HL-60 (cell line): Measurements from ENCODE around the gene PLA2G2E.

ENCODE experiments used
- DNase-seq, 2 experiments: peaks; one replicate each; pipeline ENCODE4 v3.0.0-alpha.2; 2010 to 2020; ENCODE audit warnings: low read depth in 1 of 2, low spot score in 1 of 2
- H3K27ac ChIP-seq: fragments of 250-450 bp; sonication (Bioruptor Pico); replicated peaks from 2 replicates; pipeline ENCODE4 v1.5.1; 2020; ENCODE audit warnings: mild to moderate bottlenecking, moderate library complexity
- H3K27me3 ChIP-seq: fragments of 250-450 bp; sonication (Bioruptor Pico); 2 replicates; pipeline ENCODE4 v1.5.1; 2021; ENCODE audit warnings: mild to moderate bottlenecking, moderate library complexity; ENCODE audit not compliant: insufficient read depth, poor library complexity, severe bottlenecking
- H3K4me3 ChIP-seq: replicated peaks from 2 replicates; pipeline ENCODE4 v1.5.1; 2011; ENCODE audit warnings: mild to moderate bottlenecking, control low read depth, low read length; ENCODE audit not compliant: insufficient read depth
- GABPA ChIP-seq: IDR thresholded peaks from 2 replicates; pipeline ENCODE4 v1.6.1; 2012; ENCODE audit warnings: low read depth
- POLR2AphosphoS5 ChIP-seq: IDR thresholded peaks from 2 replicates; pipeline ENCODE4 v1.6.1; 2012; ENCODE audit warnings: low read depth
- SPI1 ChIP-seq: IDR thresholded peaks from 2 replicates; pipeline ENCODE4 v1.6.1; 2012; ENCODE audit warnings: low read depth, mild to moderate bottlenecking, borderline replicate concordance
- TF ChIP-seq, protein P1 (sequence below): IDR thresholded peaks from one replicate; pipeline ENCODE4 v1.5.1; 2011; ENCODE audit warnings: low read length, control low read depth, inconsistent platforms; ENCODE audit not compliant: insufficient read depth
- TF ChIP-seq, protein P2 (sequence below): IDR thresholded peaks from 2 replicates; pipeline ENCODE4 v1.6.1; 2012; ENCODE audit warnings: low read depth; ENCODE audit not compliant: insufficient replicate concordance

Gene PLA2G2E

DNA sequence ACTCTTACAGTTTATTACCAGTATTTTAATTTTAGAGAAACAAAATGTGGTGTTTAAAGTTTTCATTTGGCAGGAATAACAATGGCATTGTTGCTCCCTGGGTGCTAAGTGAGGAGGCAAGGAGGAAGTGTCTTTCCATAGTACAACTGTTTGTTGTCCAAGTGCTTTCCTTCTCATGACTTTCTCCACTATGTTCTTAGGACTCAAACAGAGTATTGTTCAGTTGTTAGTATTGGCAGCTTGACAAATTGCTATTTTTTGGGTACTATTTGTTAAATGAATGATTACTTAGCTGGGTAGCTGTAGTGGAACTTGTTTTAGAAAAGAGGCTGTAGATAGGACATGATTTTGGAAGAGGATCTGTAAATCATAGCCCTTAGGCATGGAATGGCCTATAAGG lies 33.8 kb downstream of the PLA2G2E start:
- H3K4me3 ChIP-seq: no peak overlapping the region
- TF ChIP-seq, protein P1, sequence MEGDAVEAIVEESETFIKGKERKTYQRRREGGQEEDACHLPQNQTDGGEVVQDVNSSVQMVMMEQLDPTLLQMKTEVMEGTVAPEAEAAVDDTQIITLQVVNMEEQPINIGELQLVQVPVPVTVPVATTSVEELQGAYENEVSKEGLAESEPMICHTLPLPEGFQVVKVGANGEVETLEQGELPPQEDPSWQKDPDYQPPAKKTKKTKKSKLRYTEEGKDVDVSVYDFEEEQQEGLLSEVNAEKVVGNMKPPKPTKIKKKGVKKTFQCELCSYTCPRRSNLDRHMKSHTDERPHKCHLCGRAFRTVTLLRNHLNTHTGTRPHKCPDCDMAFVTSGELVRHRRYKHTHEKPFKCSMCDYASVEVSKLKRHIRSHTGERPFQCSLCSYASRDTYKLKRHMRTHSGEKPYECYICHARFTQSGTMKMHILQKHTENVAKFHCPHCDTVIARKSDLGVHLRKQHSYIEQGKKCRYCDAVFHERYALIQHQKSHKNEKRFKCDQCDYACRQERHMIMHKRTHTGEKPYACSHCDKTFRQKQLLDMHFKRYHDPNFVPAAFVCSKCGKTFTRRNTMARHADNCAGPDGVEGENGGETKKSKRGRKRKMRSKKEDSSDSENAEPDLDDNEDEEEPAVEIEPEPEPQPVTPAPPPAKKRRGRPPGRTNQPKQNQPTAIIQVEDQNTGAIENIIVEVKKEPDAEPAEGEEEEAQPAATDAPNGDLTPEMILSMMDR: no peak
- TF ChIP-seq SPI1 (no peak), POLR2AphosphoS5 (no peak), GABPA (no peak)
- TF ChIP-seq, protein P2, sequence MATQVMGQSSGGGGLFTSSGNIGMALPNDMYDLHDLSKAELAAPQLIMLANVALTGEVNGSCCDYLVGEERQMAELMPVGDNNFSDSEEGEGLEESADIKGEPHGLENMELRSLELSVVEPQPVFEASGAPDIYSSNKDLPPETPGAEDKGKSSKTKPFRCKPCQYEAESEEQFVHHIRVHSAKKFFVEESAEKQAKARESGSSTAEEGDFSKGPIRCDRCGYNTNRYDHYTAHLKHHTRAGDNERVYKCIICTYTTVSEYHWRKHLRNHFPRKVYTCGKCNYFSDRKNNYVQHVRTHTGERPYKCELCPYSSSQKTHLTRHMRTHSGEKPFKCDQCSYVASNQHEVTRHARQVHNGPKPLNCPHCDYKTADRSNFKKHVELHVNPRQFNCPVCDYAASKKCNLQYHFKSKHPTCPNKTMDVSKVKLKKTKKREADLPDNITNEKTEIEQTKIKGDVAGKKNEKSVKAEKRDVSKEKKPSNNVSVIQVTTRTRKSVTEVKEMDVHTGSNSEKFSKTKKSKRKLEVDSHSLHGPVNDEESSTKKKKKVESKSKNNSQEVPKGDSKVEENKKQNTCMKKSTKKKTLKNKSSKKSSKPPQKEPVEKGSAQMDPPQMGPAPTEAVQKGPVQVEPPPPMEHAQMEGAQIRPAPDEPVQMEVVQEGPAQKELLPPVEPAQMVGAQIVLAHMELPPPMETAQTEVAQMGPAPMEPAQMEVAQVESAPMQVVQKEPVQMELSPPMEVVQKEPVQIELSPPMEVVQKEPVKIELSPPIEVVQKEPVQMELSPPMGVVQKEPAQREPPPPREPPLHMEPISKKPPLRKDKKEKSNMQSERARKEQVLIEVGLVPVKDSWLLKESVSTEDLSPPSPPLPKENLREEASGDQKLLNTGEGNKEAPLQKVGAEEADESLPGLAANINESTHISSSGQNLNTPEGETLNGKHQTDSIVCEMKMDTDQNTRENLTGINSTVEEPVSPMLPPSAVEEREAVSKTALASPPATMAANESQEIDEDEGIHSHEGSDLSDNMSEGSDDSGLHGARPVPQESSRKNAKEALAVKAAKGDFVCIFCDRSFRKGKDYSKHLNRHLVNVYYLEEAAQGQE: no peak
- no peaks in the 10 kb centered on the region for H3K27me3 ChIP-seq
- no peak overlapping the region for H3K27ac ChIP-seq
- DNase-seq: no peak

DNA sequence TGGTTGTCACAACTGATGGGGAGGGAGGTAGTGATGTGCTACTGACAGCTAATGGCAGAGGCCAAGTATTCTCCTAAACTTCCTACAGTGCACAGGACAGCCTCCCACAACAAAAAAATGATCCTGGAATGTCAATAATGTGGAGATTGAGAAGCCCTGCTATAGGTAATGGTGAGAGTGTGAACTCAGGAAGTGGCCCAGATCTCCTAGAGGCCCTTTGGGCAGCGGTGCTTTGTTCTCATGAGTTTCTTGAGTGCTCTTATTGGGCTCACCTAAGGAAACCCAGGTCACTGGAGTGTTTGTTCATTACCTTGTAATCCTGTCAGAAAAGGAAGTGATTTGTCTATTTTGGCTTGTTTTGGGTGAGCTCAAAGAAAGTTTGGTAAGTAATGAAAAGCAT lies 35.3 kb downstream of the PLA2G2E start:
- TF ChIP-seq SPI1: no peak
- TF ChIP-seq, protein P2: no peak
- TF ChIP-seq GABPA: no peak
- TF ChIP-seq, protein P1: no peak
- Histone ChIP-seq H3K27me3 (no peaks in the 10 kb centered on the region), H3K4me3 (no peak overlapping the region), H3K27ac (no peak overlapping the region)
- no peak for DNase-seq

DNA sequence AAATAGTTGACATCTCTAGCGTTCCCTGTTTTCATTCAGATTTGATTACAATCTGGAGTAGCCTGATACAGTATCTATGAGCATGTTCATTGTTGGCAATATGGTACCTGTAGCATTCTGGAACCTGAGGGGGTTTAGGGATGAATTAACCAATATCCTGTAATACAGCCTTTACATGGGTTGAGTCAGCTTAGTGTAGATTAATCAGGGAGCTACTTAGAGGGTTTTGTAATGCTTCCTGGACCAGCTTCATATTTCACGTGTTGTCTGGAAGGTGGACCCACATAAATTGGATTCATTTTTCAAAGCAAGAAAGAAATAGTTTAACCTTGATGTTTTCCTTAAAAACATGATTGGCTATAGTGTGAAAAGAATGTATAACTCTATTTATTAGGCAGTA lies 37.6 kb downstream of the PLA2G2E start:
- no peak overlapping the region for H3K27ac ChIP-seq
- no peaks in the 10 kb centered on the region for H3K27me3 ChIP-seq
- no peak for TF ChIP-seq SPI1
- TF ChIP-seq, protein P2: no peak
- TF ChIP-seq, protein P1: no peak
- no peak for TF ChIP-seq POLR2AphosphoS5
- no peak for TF ChIP-seq GABPA
- no peak overlapping the region for H3K4me3 ChIP-seq
- no peak for DNase-seq
